Colonic mucosa (tissue), 4 donors: ENCODE data around the gene RBPJL. TPM values are rescaled to one million over a fixed set of nuclear protein-coding genes. Genes with fewer than 3 reads are reported as not detected.
A peak's percentile ranks its signal among the peaks of the same experiment; 100 is the strongest.

Source experiments
- DNase-seq: peaks from one replicate; pipeline ENCODE4 v3.0.0-alpha.2; 2020
- H3K27ac ChIP-seq: fragments of 200-600 bp; one replicate; pipeline ENCODE4 v1.8.0; 2021
- H3K27me3 ChIP-seq: fragments of 200-600 bp; one replicate; pipeline ENCODE4 v1.8.0; 2021
- H3K36me3 ChIP-seq: fragments of 200-600 bp; one replicate; pipeline ENCODE4 v1.8.0; 2021
- H3K4me1 ChIP-seq: fragments of 200-600 bp; one replicate; pipeline ENCODE4 v1.8.0; 2021; ENCODE audit warnings: mild to moderate bottlenecking
- H3K4me3 ChIP-seq: fragments of 200-600 bp; one replicate; pipeline ENCODE4 v1.8.0; 2021
- H3K9ac ChIP-seq, 2 donors: one replicate each; pipeline ENCODE4 v1.7.0; 2013; ENCODE audit warnings: control low read depth in 2 of 2, low read depth in 2 of 2, low read length in 2 of 2
- H3K9me3 ChIP-seq: fragments of 200-600 bp; one replicate; pipeline ENCODE4 v1.8.0; 2021
- CTCF ChIP-seq: fragments of 200-600 bp; IDR thresholded peaks from one replicate; pipeline ENCODE4 v1.8.0; 2022; ENCODE audit warnings: antibody characterized with exemption, mild to moderate bottlenecking
- intact Hi-C: fragments of 100-400 bp; cut with DNase I; formaldehyde crosslinking; loops from one replicate; pipeline ENCODE4 v1.14.1; 2022
- total RNA-seq, 2 donors: library from RNA; stranded (reverse); fragmentation: NEBNext Ultra II Directional in 1 of 2; extraction: Animal tissue kit (Norgen Biotek cat#: 25700) in 1 of 2; gene quantifications; one replicate each; pipeline ENCODE4 v1.2.1, GENCODE V29; 2021
- donor health status: healthy.
- donor health status: DM: no; HTN: no; CAD: no.
- donor health status: DM: no; HTN: no; CAD: no.

The RBPJL gene
- total RNA-seq, 2 donors from 2014 or later, result 0.74 TPM; not detected in 1

- Histone ChIP-seq H3K36me3 (no peaks in the 10 kb centered on the region), H3K4me3 (no peak overlapping the region), H3K27me3 (no peaks in the 10 kb centered on the region), H3K27ac (no peak overlapping the region), H3K9me3 (no peaks in the 10 kb centered on the region), H3K4me1 (peaks cover 5% of the 10 kb centered on the region), H3K9ac (no peak overlapping the region)
- TF ChIP-seq CTCF, result no peak
- DNase-seq, result no peak
- intact Hi-C loops, result no loop called here
Measured at GRCh38 chr20:45288860-45289259, 17.8 kb upstream of the RBPJL start.

- no peak overlapping the region for H3K27ac ChIP-seq
- H3K4me1 ChIP-seq, result peaks cover 5% of the 10 kb centered on the region
- no peak for DNase-seq
- no peaks in the 10 kb centered on the region for H3K9me3 ChIP-seq
- no peak for TF ChIP-seq CTCF
- intact Hi-C loops, result loop anchor here (5.0 to 10.0 kb wide), 4 partner anchors 53 to 245 kb away; no protein-coding TSS in a partner anchor
- peaks cover 7% of the 10 kb centered on the region for H3K27me3 ChIP-seq
- H3K9ac ChIP-seq, result no peak overlapping the region
- no peaks in the 10 kb centered on the region for H3K36me3 ChIP-seq
- H3K4me3 ChIP-seq, result no peak overlapping the region
Measured at GRCh38 chr20:45289942-45290676, 16.5 kb upstream of the RBPJL start.

- no peak overlapping the region for H3K9ac ChIP-seq
- peak; percentile 87 for DNase-seq
- H3K27me3 ChIP-seq, result peaks cover 7% of the 10 kb centered on the region
- H3K27ac ChIP-seq, result no peak overlapping the region
- intact Hi-C loops, result loop anchor here (5.0 to 10.0 kb wide), 4 partner anchors 54 to 246 kb away; no protein-coding TSS in a partner anchor
- no peak overlapping the region for H3K4me3 ChIP-seq
- peak; percentile 73 for TF ChIP-seq CTCF
- no peaks in the 10 kb centered on the region for H3K9me3 ChIP-seq
- H3K36me3 ChIP-seq, result no peaks in the 10 kb centered on the region
- H3K4me1 ChIP-seq, result peaks cover 5% of the 10 kb centered on the region
Measured at GRCh38 chr20:45290677-45291355, 15.8 kb upstream of the RBPJL start.

- Histone ChIP-seq H3K27me3 (peaks cover 7% of the 10 kb centered on the region), H3K9me3 (no peaks in the 10 kb centered on the region)
Measured at GRCh38 chr20:45291526-45291925, 15.1 kb upstream of the RBPJL start.

GRCh38 chr20:45292343-45292742, 14.3 kb upstream of the RBPJL start:
- DNase-seq, result no peak
- TF ChIP-seq CTCF, result no peak
- H3K27ac ChIP-seq, result no peak overlapping the region
- no peaks in the 10 kb centered on the region for H3K36me3 ChIP-seq
- H3K4me3 ChIP-seq, result no peak overlapping the region
- no peaks in the 10 kb centered on the region for H3K9me3 ChIP-seq
- peaks cover 7% of the 10 kb centered on the region for H3K27me3 ChIP-seq
- H3K9ac ChIP-seq, result no peak overlapping the region
- intact Hi-C loops, result loop anchor here (5.0 to 10.0 kb wide), 4 partner anchors 55 to 248 kb away; no protein-coding TSS in a partner anchor
- peaks cover 5% of the 10 kb centered on the region for H3K4me1 ChIP-seq

More at GRCh38 chr20:45291526-45291925, 15.1 kb upstream of the RBPJL start:
- peaks cover 5% of the 10 kb centered on the region for H3K4me1 ChIP-seq
- H3K4me3 ChIP-seq, result no peak overlapping the region
- H3K9ac ChIP-seq, result no peak overlapping the region
- no peak for DNase-seq
- no peaks in the 10 kb centered on the region for H3K36me3 ChIP-seq
- intact Hi-C loops, result loop anchor here (5.0 to 10.0 kb wide), 4 partner anchors 54 to 247 kb away; no protein-coding TSS in a partner anchor
- TF ChIP-seq CTCF, result no peak
- H3K27ac ChIP-seq, result no peak overlapping the region
